Measurements from ENCODE around the gene FOXI1.
"Not testable (repeated sequence)": the region's sequence is repeated elsewhere in the genome, so short reads cannot be mapped to it uniquely, and the experiment has no call there.

Gene FOXI1

GRCh38 chr5:170135796-170136490 is 30.2 kb downstream of the FOXI1 start:
- H3K4me2 ChIP-seq (ENCODE audit: low read length) = no peak overlapping the region
- H3K9me3 ChIP-seq (replicated peaks; ENCODE audit: low read length) = no peaks in the 10 kb centered on the region
- H3K27me3 ChIP-seq (ENCODE audit: control insufficient read depth, insufficient read depth, low read length) = no peaks in the 10 kb centered on the region
- no peaks in the 10 kb centered on the region for H3K4me1 ChIP-seq (ENCODE audit: control insufficient read depth, insufficient read depth, low read length)
- H3K36me3 ChIP-seq (ENCODE audit: insufficient read depth, low read length) = no peaks in the 10 kb centered on the region
- H3K4me3 ChIP-seq (ENCODE audit: low read length) = no peak overlapping the region
- no peak overlapping the region for H3K9ac ChIP-seq (ENCODE audit: low read depth, low read length)

- Histone ChIP-seq H3K4me1 (ENCODE audit: control insufficient read depth, insufficient read depth, low read length) (no peaks in the 10 kb centered on the region), H3K4me2 (ENCODE audit: low read length) (no peak overlapping the region), H3K9ac (ENCODE audit: low read depth, low read length) (no peak overlapping the region), H3K4me3 (ENCODE audit: low read length) (no peak overlapping the region), H3K9me3 (replicated peaks; ENCODE audit: low read length) (no peaks in the 10 kb centered on the region), H3K27me3 (ENCODE audit: control insufficient read depth, insufficient read depth, low read length) (no peaks in the 10 kb centered on the region), H3K36me3 (ENCODE audit: insufficient read depth, low read length) (no peaks in the 10 kb centered on the region)
Observed at GRCh38 chr5:170136506-170136905, 30.8 kb downstream of the FOXI1 start.

- H3K36me3 ChIP-seq (ENCODE audit: insufficient read depth, low read length) = no peaks in the 10 kb centered on the region
- H3K9me3 ChIP-seq (replicated peaks; ENCODE audit: low read length) = no peaks in the 10 kb centered on the region
- no peaks in the 10 kb centered on the region for H3K4me1 ChIP-seq (ENCODE audit: control insufficient read depth, insufficient read depth, low read length)
- no peak overlapping the region for H3K4me3 ChIP-seq (ENCODE audit: low read length)
- no peaks in the 10 kb centered on the region for H3K27me3 ChIP-seq (ENCODE audit: control insufficient read depth, insufficient read depth, low read length)
- no peak overlapping the region for H3K9ac ChIP-seq (ENCODE audit: low read depth, low read length)
- no peak overlapping the region for H3K4me2 ChIP-seq (ENCODE audit: low read length)
Observed at GRCh38 chr5:170137694-170138214, 32.1 kb downstream of the FOXI1 start.

GRCh38 chr5:170138273-170138672 is 32.6 kb downstream of the FOXI1 start:
- Histone ChIP-seq H3K4me3 (ENCODE audit: low read length) (no peak overlapping the region), H3K9ac (ENCODE audit: low read depth, low read length) (no peak overlapping the region), H3K4me1 (ENCODE audit: control insufficient read depth, insufficient read depth, low read length) (no peaks in the 10 kb centered on the region), H3K27me3 (ENCODE audit: control insufficient read depth, insufficient read depth, low read length) (peaks cover 4% of the 10 kb centered on the region), H3K36me3 (ENCODE audit: insufficient read depth, low read length) (no peaks in the 10 kb centered on the region), H3K4me2 (ENCODE audit: low read length) (no peak overlapping the region), H3K9me3 (replicated peaks; ENCODE audit: low read length) (no peaks in the 10 kb centered on the region)

GRCh38 chr5:170139786-170140335 is 34.2 kb downstream of the FOXI1 start:
- Histone ChIP-seq H3K4me2 (ENCODE audit: low read length) (no peak overlapping the region), H3K9me3 (replicated peaks; ENCODE audit: low read length) (no peaks in the 10 kb centered on the region), H3K4me1 (ENCODE audit: control insufficient read depth, insufficient read depth, low read length) (no peaks in the 10 kb centered on the region), H3K36me3 (ENCODE audit: insufficient read depth, low read length) (no peaks in the 10 kb centered on the region), H3K4me3 (ENCODE audit: low read length) (no peak overlapping the region), H3K27me3 (ENCODE audit: control insufficient read depth, insufficient read depth, low read length) (peaks cover 4% of the 10 kb centered on the region), H3K9ac (ENCODE audit: low read depth, low read length) (no peak overlapping the region)

- not testable (repeated sequence) for H3K4me1 ChIP-seq (ENCODE audit: control insufficient read depth, insufficient read depth, low read length); H3K9me3 ChIP-seq (replicated peaks; ENCODE audit: low read length); H3K9ac ChIP-seq (ENCODE audit: low read depth, low read length); H3K4me3 ChIP-seq (ENCODE audit: low read length); H3K27me3 ChIP-seq (ENCODE audit: control insufficient read depth, insufficient read depth, low read length); H3K4me2 ChIP-seq (ENCODE audit: low read length); H3K36me3 ChIP-seq (ENCODE audit: insufficient read depth, low read length)
Observed at GRCh38 chr5:170141196-170141595, 35.5 kb downstream of the FOXI1 start.

- Histone ChIP-seq H3K4me3 (ENCODE audit: low read length) (no peak overlapping the region), H3K27me3 (ENCODE audit: control insufficient read depth, insufficient read depth, low read length) (peaks cover 4% of the 10 kb centered on the region), H3K4me2 (ENCODE audit: low read length) (no peak overlapping the region), H3K4me1 (ENCODE audit: control insufficient read depth, insufficient read depth, low read length) (no peaks in the 10 kb centered on the region), H3K36me3 (ENCODE audit: insufficient read depth, low read length) (no peaks in the 10 kb centered on the region), H3K9me3 (replicated peaks; ENCODE audit: low read length) (no peaks in the 10 kb centered on the region), H3K9ac (ENCODE audit: low read depth, low read length) (no peak overlapping the region)
Observed at GRCh38 chr5:170141636-170142035, 35.9 kb downstream of the FOXI1 start.

- Histone ChIP-seq H3K27me3 (ENCODE audit: control insufficient read depth, insufficient read depth, low read length) (peaks cover 4% of the 10 kb centered on the region), H3K4me2 (ENCODE audit: low read length) (no peak overlapping the region), H3K4me3 (ENCODE audit: low read length) (no peak overlapping the region), H3K9ac (ENCODE audit: low read depth, low read length) (no peak overlapping the region), H3K4me1 (ENCODE audit: control insufficient read depth, insufficient read depth, low read length) (no peaks in the 10 kb centered on the region), H3K9me3 (replicated peaks; ENCODE audit: low read length) (no peaks in the 10 kb centered on the region), H3K36me3 (ENCODE audit: insufficient read depth, low read length) (no peaks in the 10 kb centered on the region)
Observed at GRCh38 chr5:170142196-170142595, 36.5 kb downstream of the FOXI1 start.

GRCh38 chr5:170143091-170143490 is 37.4 kb downstream of the FOXI1 start:
- Histone ChIP-seq H3K27me3 (ENCODE audit: control insufficient read depth, insufficient read depth, low read length) (peaks cover 4% of the 10 kb centered on the region), H3K4me3 (ENCODE audit: low read length) (no peak overlapping the region), H3K4me1 (ENCODE audit: control insufficient read depth, insufficient read depth, low read length) (no peaks in the 10 kb centered on the region), H3K36me3 (ENCODE audit: insufficient read depth, low read length) (no peaks in the 10 kb centered on the region), H3K9me3 (replicated peaks; ENCODE audit: low read length) (no peaks in the 10 kb centered on the region), H3K9ac (ENCODE audit: low read depth, low read length) (no peak overlapping the region), H3K4me2 (ENCODE audit: low read length) (no peak overlapping the region)

- H3K9ac ChIP-seq (ENCODE audit: low read depth, low read length) = no peak overlapping the region
- H3K4me1 ChIP-seq (ENCODE audit: control insufficient read depth, insufficient read depth, low read length) = no peaks in the 10 kb centered on the region
- peaks cover 6% of the 10 kb centered on the region for H3K27me3 ChIP-seq (ENCODE audit: control insufficient read depth, insufficient read depth, low read length)
- no peaks in the 10 kb centered on the region for H3K36me3 ChIP-seq (ENCODE audit: insufficient read depth, low read length)
- no peak overlapping the region for H3K4me3 ChIP-seq (ENCODE audit: low read length)
- no peak overlapping the region for H3K4me2 ChIP-seq (ENCODE audit: low read length)
- no peaks in the 10 kb centered on the region for H3K9me3 ChIP-seq (replicated peaks; ENCODE audit: low read length)
Observed at GRCh38 chr5:170143710-170144109, 38.0 kb downstream of the FOXI1 start.

GRCh38 chr5:170144286-170145023 is 38.8 kb downstream of the FOXI1 start:
- no peaks in the 10 kb centered on the region for H3K36me3 ChIP-seq (ENCODE audit: insufficient read depth, low read length)
- peaks cover 6% of the 10 kb centered on the region for H3K27me3 ChIP-seq (ENCODE audit: control insufficient read depth, insufficient read depth, low read length)
- no peak overlapping the region for H3K4me3 ChIP-seq (ENCODE audit: low read length)
- no peaks in the 10 kb centered on the region for H3K4me1 ChIP-seq (ENCODE audit: control insufficient read depth, insufficient read depth, low read length)
- no peak overlapping the region for H3K9ac ChIP-seq (ENCODE audit: low read depth, low read length)
- no peak overlapping the region for H3K4me2 ChIP-seq (ENCODE audit: low read length)
- H3K9me3 ChIP-seq (replicated peaks; ENCODE audit: low read length) = no peaks in the 10 kb centered on the region

All from skeletal muscle satellite cell (primary cell).